ENCODE results near the gene FAM83G.

DNA sequence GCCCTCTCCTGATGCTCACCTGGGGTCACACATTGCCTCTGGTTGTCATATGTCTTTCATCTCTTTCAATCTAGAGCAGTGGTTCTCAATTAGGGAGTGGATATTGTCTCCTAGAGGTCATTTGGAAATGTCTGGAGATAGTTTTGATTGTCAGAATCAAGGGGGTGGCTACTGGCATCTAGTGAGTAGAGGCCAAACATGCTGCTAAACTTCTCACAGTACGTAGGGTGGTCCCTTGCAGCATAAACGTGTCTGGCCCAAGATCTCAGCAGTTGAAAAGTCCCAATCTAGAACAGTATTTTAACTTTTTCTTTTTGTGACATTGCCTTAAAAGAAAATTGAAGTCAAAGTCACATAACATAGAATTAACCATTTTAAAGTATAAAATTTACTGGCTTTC is 83.1 kb downstream of the FAM83G start:
- TF ChIP-seq SUZ12 (IDR thresholded peaks at IDR 0.05; ENCODE audit: extremely low read depth, insufficient read depth, insufficient read length), result no peak
- no peak for TF ChIP-seq YY1 (IDR thresholded peaks at IDR 0.05; ENCODE audit: insufficient read depth, insufficient read length)
- no peak for TF ChIP-seq ZNF274 (IDR thresholded peaks at IDR 0.05; ENCODE audit: low read depth, low read length)
